CD4-positive, alpha-beta T cell treated with Interleukin-10 for 1 hour (primary cell): ENCODE data around the gene COL13A1.

ENCODE experiments used
- DNase-seq: peaks from one replicate; pipeline ENCODE4 v3.0.0-alpha.2; 2020

COL13A1 gene

GRCh38 chr10:69847883-69848282 is 46.2 kb downstream of the COL13A1 start:
- DNase-seq = no peak

DNA sequence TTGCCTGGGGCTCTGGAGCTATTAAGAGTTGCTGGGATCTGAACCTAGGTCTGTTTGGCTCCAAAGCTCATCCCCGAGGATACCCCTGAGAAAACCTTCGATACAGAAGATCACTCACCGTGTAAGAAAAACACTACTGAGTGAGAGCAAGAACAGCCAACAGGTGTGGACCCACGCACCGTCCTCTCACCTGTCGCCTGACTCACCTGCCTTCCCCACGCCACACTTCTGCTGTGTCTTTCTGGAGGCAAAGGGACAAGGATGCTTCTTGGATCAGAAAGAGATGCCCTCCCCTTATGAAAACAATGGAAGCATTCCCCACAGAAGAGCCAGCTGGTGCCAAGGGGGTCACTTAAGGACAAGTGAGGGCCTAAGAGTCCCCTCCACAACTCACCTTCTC is 46.7 kb downstream of the COL13A1 start:
- DNase-seq = no peak

GRCh38 chr10:69849825-69850224 is 48.1 kb downstream of the COL13A1 start:
- DNase-seq = no peak

GRCh38 chr10:69850440-69850839 is 48.7 kb downstream of the COL13A1 start:
- no peak for DNase-seq

DNA sequence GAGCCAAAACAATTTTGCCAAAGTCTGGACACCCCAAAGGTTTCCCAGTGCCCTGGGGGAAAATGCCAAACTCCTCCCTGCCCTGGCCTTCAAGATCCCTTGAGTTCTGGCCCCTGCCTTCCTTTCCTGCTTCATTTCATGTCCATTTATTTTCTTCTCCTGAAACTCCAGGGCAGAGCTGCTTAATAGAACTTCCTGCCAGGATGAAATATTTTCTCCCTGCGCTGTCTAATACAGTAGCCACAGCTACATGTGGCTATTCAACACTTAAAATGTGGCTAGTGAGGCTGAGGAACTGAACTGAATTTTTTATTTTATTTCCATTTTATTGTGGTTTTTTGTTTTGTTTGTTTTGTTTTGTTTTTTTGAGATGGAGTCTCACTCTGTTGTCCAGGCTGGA is 49.6 kb downstream of the COL13A1 start:
- DNase-seq = no peak

DNA sequence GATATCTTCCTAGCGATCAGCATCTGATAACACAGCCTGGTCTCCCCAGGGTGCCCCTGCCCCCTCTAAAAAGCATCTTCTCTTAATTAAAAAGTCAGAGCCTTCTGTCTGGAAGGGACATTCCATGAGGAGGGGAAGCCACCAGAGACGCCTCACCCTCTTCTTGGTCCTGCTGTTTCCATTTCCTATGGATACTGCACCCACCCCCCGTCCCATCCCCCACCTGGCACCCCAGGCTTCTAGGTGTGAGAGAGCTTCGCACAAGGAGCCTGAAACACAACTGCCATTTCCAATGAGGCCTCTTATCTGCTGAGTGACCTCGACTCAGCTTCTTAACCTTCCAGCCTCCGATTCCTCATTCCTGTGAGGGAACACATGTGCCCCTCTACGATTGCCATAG is 51.4 kb downstream of the COL13A1 start:
- no peak for DNase-seq

DNA sequence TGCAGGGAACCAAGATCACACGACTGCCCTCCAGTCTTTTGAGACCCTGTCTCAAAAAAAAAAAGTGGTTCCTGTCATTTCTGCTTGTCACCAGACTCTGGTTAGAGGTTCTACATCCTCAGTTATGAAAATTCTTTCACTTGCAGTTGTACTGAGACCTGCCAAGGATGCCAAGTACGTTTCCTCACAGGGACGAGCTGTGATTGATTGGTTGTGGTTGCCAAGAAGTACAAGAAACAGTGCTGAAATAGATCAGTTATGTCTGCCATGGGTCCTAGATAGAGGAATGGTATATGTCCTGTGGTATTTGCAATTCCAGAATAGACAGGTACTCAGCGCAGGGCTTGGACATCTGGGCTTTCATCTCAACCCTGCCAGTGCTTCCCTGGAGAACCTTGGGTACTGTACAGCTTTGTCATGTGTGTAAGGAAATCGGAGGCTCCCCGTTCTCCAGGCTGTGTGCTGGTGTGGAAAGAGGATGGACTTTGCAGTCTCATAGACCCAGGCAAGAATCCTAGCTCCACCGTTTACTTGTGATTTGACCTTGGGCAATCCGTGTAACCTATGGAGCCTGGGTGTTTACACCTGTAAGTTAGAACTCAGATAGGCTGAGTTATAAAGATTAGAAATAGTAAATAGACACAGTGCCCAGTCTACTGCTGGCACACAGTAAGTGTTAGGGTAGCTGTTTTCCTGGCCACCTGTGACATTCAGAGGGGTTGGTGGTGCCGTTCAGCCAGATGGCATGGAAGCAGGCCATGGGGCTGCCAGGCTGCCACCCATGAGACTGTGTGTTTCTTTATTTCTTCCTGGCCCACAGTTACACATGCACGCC is 53.0 kb downstream of the COL13A1 start:
- no peak for DNase-seq

DNA sequence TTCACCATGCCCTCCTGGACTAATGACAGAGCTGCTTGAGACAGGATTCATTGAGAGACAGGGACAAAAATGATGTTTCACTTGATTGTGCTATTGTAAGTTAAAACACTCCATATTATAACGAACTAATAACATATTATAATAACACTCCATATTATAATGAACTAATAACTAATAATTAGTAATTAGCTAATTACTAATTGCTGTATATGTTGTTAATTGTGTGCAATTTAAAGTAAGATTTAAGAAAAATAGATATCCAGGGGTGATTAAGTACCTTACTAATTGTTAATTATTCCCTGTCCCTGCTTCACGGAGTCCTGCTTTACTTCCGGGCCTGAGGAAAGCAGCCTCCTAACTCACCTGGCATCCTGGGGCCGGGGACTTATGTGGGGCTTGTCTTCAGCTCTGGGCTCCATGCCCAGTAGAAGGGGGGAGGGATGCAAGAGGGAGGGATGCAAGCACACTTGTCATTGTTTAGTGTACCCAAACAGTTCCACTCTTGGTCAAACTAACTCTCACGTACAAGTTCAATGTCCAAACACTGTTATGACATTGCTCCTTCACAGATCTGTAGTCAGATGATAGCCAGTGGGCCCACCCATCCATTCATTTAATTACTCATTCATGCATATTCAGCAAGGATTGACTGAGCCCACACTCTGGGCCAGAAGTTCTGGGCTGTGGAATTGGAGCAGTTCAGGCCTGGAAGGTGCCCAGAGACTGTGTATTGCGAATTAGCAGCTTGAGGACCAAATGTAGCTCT is 53.8 kb downstream of the COL13A1 start:
- DNase-seq = no peak

DNA sequence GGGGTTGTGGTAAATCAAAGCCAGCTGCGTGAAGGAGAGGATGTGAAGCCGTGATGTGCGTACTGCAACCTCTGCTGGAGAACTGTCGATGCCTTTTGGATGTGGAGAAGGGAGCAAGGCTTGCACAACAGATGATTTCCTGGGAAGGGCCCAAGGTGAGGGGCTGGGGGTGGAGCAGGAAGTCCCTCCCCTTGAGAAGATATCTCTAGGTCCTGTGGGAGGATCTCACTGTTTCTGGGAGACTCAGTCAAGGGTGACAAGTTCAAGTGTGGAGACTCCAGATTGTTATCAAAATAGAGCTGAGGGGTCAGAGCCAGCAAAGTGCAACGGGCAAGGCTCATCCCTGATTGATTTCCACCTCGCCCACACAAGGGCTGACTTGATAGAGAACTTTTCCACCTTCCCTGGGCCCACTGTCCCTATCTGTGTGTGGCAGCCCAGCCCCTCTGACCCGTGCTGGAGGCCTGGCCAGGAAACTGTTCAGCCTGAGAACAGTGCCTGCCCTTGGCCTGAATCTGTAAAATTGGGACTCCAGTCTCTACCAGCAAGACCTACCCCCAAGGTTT is 55.0 kb downstream of the COL13A1 start:
- no peak for DNase-seq

DNA sequence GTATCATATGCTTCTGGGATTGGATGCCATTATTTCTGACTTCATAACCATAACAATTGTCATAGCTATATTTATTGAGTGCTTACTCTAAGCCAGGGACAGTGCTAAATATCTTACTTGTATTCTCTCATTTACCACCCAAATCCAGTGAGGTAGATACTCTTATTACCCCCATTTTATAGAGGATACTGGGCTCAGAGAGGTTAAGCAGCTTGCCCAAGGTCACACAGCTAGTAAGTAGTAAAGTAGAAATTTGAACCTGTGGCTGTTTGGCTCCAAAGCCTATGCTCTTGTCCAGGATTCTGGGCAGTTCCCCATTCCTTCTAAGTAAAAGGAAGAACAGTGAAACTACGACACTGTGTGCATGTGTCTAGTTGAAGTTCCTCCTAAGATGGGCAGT is 56.5 kb downstream of the COL13A1 start:
- no peak for DNase-seq

- no peak for DNase-seq
Observed at GRCh38 chr10:69860271-69860670, 58.6 kb downstream of the COL13A1 start.

- DNase-seq = no peak
Observed at GRCh38 chr10:69861251-69862240, 59.8 kb downstream of the COL13A1 start.

DNA sequence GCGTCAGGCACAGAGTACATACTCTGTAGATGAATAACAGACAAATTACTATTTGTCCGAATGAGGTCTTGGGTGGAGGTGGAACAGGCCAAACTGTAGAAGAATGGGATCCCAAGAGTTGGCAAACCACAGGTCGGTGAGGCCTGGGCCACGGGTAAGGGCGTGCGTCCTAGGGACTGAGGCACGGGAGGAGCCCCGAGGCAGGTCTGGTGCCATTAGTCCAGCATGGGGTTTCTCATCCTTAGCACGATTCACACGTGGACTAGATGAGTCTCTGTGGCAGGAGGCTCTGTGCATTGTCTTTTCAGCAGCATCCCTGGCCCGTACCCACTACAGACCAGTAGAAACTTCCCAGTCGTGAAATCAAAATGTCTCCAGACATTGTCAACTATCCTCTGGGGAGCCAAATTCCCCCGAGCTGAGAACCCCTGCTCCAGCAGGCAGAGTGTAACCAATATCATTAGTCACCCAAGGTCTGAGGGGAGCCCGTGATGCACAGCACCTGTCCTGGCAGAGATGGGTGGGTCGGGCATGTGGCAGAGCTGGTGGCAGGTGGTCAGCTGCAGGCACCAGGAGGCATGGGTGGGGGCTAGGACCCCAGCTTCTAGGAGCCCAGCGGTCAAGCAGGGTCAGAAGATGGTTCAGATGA is 61.3 kb downstream of the COL13A1 start:
- no peak for DNase-seq

- no peak for DNase-seq
Observed at GRCh38 chr10:69863580-69863979, 61.9 kb downstream of the COL13A1 start.

DNA sequence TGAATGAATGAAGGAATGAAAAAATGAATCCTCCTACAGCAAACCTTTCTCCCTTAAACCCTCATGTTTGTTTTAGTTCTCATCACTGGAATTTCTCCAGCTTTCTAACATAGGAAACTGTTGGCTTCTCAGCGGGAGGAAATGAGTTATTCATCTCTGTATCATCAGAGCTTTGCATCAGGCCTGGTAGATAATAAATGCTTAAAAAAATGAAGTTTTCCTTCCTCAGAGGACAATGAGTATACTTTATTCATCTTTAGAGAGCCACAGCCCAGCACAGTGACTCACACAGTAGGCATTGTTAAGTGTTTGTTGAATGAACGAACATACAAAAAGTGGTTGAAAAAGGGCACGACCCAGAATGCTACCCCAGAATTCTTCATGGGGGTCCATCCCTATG is 62.6 kb downstream of the COL13A1 start:
- DNase-seq = no peak

DNA sequence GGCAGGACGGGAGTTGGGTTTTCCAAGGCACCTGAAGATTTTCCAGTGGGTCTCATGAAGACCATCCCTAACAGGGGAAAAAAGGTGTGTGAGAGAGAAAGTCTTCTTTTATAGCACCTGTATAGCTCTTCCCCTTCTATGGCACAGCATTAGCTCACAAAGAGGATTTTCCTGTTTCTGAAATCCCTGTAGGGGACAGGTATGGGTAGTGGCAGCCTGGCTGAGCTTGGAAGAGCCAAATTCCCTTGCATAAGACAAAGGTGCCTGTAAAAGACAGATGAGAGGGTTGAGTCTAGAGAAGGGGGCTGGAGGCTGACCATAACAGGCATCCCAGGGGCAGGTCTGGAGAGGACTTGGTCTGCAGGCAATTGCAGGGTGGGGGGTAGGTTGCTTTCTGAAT is 63.7 kb downstream of the COL13A1 start:
- no peak for DNase-seq

DNA sequence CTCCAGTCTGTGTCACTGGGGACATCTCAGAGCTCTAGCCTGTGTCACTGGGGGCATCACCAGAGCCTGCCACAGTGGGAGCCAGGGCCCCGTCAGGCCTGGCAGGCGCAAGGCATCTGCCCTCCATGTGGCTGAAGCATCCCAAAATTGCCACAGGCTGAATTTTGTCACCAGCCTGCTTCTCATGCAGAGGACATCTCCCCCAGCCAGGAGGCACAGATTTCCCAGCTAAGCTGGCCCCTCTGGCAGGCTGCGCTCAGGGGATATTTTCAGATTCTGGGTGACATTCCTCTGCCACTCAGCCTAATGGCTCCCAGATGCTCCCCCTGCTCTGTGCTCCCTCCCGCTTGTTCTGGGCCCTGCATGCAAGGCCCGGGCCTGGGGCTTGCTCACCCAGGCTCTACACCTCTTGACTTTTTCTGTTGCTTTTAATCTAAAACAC is 64.6 kb downstream of the COL13A1 start:
- DNase-seq = no peak

GRCh38 chr10:69866688-69867461 is 65.2 kb downstream of the COL13A1 start:
- no peak for DNase-seq

DNA sequence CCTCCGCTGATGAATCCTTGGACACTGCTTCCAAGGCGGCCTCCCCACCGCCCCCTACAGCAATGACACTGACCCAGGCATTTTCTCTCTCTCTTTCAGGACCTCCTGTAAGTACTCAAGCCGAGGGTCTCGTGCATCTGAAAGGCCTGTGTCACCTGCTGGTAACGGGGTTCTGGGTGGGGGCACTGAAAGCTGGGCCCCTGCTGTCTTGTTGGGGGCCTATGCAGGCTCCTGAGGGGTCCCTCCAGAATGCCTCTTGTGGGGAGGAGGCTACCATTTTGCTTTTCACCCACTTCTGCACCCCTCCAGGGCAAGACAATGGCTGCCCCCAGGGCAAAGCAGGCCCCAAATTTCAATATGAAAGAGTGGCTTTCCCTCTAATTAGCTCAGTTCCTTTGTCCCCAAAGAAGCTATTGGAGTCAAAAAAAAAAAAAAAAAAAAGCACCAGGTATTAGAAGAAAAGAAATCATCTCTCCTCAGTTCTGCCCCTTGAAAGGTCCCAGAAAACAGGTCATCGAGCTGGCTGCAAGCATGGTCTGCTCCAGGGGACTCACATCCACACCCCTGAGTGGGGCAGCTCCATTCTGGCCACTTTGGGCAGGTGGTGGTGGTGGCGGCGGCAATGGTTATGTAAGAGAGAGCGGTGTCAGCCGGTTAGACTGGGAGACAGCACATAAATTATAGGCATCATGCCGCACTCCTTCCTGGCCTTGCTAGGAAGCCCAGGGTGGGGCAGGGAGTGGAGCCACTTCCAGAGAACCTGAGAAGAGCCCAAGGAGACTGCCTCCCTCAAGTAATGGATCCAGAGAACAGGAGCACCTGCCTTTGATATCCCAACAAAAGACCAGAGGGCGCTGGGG is 66.2 kb downstream of the COL13A1 start:
- no peak for DNase-seq

GRCh38 chr10:69868821-69869220 is 67.1 kb downstream of the COL13A1 start:
- DNase-seq = no peak
